ENCODE results near the gene IL10.

- TF ChIP-seq CTCF (IDR thresholded peaks at IDR 0.05) (no peak), POLR2AphosphoS5 (IDR thresholded peaks at IDR 0.05) (no peak)
Observed at GRCh38 chr1:206816390-206817287, 44.3 kb upstream of the IL10 start.

Measured in sigmoid colon (tissue), 4 donors.